Stomach (tissue), 4 donors: ENCODE measurements around the gene MYO1E.

Experiments
- CTCF ChIP-seq, 7 experiments: fragments of 450-650 bp in 4 of 7; fragments of 200-600 bp in 3 of 7; sonication (generic) in 3 of 7; IDR thresholded peaks; one replicate each; pipeline ENCODE4 v1.5.1; 2016 to 2019; ENCODE audit warnings: antibody characterized with exemption in 7 of 7, control low read depth in 2 of 7, mild to moderate bottlenecking in 1 of 7
- POLR2A ChIP-seq, 4 donors: fragments of 450-650 bp; IDR thresholded peaks; one replicate each; pipeline ENCODE4 v1.6.1; 2016; ENCODE audit warnings: antibody characterized with exemption in 4 of 4, control low read depth in 2 of 4, mild to moderate bottlenecking in 1 of 4, moderate library complexity in 1 of 4

DNA sequence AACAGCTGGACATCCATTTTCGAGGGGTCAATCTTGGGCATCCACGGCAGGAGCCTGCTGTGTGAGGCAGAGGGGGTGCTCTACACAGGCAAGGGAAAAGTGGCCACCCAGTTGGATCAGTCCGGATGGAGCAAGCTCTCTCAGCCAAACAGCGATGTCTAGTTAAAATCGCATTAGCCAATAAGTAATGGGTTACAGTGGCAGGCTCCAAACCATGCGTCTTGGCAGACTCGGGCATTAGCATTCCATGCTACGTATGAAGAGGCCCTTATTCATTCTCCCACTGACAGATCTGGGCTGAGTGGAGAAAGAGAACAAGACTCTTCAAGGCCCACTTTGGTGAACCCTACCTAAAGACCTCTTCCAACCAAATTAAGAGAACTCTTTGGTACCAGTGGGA is 218.4 kb downstream of the MYO1E start:
- no peak for TF ChIP-seq POLR2A (IDR thresholded peaks at IDR 0.05)
- no peak for TF ChIP-seq CTCF (IDR thresholded peaks at IDR 0.05)
